GM23248 (cell line): Measurements from ENCODE around the gene CEP152. TPM values are rescaled to one million over a fixed set of nuclear protein-coding genes. Genes with fewer than 3 reads are reported as not detected.

Source experiments
- DNase-seq: peaks from one replicate; pipeline ENCODE4 v3.0.0-alpha.2; 2015
- H2AFZ ChIP-seq: fragments of 200-600 bp; sonication (generic); 2 replicates; pipeline ENCODE4 v1.6.1; 2016; ENCODE audit warnings: antibody characterized with exemption
- H3F3A ChIP-seq: fragments of 200-600 bp; sonication (generic); 2 replicates; pipeline ENCODE4 v1.6.1; 2016; ENCODE audit warnings: mild to moderate bottlenecking, antibody characterized with exemption, mixed run types; ENCODE audit not compliant: insufficient read depth
- H3K27ac ChIP-seq: fragments of 200-600 bp; sonication (generic); 2 replicates; pipeline ENCODE4 v1.5.1; 2016; ENCODE audit warnings: mild to moderate bottlenecking
- H3K27me3 ChIP-seq: fragments of 200-600 bp; sonication (generic); replicated peaks from 2 replicates; pipeline ENCODE4 v1.6.1; 2016; ENCODE audit warnings: mild to moderate bottlenecking; ENCODE audit not compliant: insufficient read depth
- H3K36me3 ChIP-seq: fragments of 200-600 bp; sonication (generic); 2 replicates; pipeline ENCODE4 v1.6.1; 2016; ENCODE audit warnings: low read depth, mild to moderate bottlenecking
- H3K4me1 ChIP-seq: fragments of 200-600 bp; sonication (generic); 2 replicates; pipeline ENCODE4 v1.6.1; 2016; ENCODE audit warnings: mild to moderate bottlenecking; ENCODE audit not compliant: insufficient read depth
- H3K4me2 ChIP-seq: fragments of 200-600 bp; sonication (generic); one replicate; pipeline ENCODE4 v1.6.1; 2016; ENCODE audit warnings: mild to moderate bottlenecking; ENCODE audit not compliant: unreplicated experiment
- H3K4me3 ChIP-seq: fragments of 200-600 bp; sonication (generic); 2 replicates; pipeline ENCODE4 v1.5.1; 2016; ENCODE audit warnings: mild to moderate bottlenecking
- H3K79me2 ChIP-seq: fragments of 200-600 bp; sonication (generic); 2 replicates; pipeline ENCODE4 v1.6.1; 2016; ENCODE audit warnings: mild to moderate bottlenecking; ENCODE audit not compliant: insufficient read depth
- H3K9ac ChIP-seq: fragments of 200-600 bp; sonication (generic); 2 replicates; pipeline ENCODE4 v1.6.1; 2016; ENCODE audit warnings: mild to moderate bottlenecking
- H3K9me2 ChIP-seq: fragments of 200-600 bp; sonication (generic); 2 replicates; pipeline ENCODE4 v1.6.1; 2016; ENCODE audit warnings: mixed run types, mild to moderate bottlenecking, moderate library complexity; ENCODE audit not compliant: insufficient read depth
- H3K9me3 ChIP-seq: fragments of 200-600 bp; sonication (generic); one replicate; pipeline ENCODE4 v1.6.1; 2017; ENCODE audit warnings: low read depth
- H4K20me1 ChIP-seq: fragments of 200-600 bp; sonication (generic); 2 replicates; pipeline ENCODE4 v1.6.0; 2016; ENCODE audit not compliant: insufficient read depth
- EZH2 ChIP-seq: fragments of 200-600 bp; sonication (generic); IDR thresholded peaks from 2 replicates; pipeline ENCODE4 v1.6.1; 2018; ENCODE audit warnings: antibody characterized with exemption, mild to moderate bottlenecking; ENCODE audit not compliant: insufficient read depth, poor library complexity, severe bottlenecking
- EZH2phosphoT487 ChIP-seq: fragments of 200-600 bp; sonication (generic); IDR thresholded peaks from 2 replicates; pipeline ENCODE4 v1.6.1; 2018; ENCODE audit warnings: antibody characterized with exemption, moderate library complexity, mild to moderate bottlenecking, low read depth; ENCODE audit not compliant: insufficient read depth
- WGBS, 2 experiments: methylation state at CpG; one replicate each; pipeline ENCODE4 v1.1.6; 2015 to 2017; ENCODE audit warnings: low lambda C conversion rate in 2 of 2, low coverage in 1 of 2; ENCODE audit errors: missing lambda C conversion rate in 2 of 2; 5-methylcytosine and 5-hydroxymethylcytosine counted together
- in situ Hi-C: fragments of 300-500 bp; cut with MboI; formaldehyde crosslinking; loops from 2 replicates; pipeline ENCODE4 v1.15.0; 2020
- polyA plus RNA-seq: library from polyadenylated mRNA; unstranded; fragments of >200 nt; fragmentation: Nextera tagmentation; extraction: Ambion mirVana; gene quantifications from 2 replicates; pipeline ENCODE4 v1.2.1, GENCODE V29; 2016
- total RNA-seq: library from RNA; depleted of rRNA; stranded (reverse); fragments of >200 nt; shearing (Covaris generic); gene quantifications from 2 replicates; pipeline ENCODE4 v1.2.3, GENCODE V29; 2014

The CEP152 gene
- total and polyA plus RNA-seq, 2 experiments from 2014 or later, result 1.8 to 3.6 TPM

DNA sequence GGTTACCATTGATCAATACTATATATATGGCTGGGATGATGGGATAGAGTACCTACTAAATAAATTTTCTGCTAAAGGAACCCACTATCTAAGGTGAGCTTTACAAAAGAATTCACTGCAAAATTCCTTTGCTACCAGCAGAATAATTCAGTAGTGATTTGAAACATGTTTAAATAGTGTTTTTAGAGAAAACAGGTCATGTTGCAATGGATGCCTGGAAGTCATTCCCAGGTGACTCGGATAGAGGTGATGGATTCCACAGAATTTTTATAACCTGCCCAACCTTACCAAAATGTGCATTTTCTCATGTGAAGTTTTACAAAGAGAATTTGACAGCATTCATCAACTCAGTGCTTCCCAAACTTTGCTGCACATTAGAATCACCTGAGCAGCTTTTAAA, 53.2 kb downstream of the CEP152 start:
- WGBS, 2 experiments, result 64 to 80% methylated on average over 1 of the region's 1 CpG
- Histone ChIP-seq H4K20me1 (no peaks in the 10 kb centered on the region), H3K4me2 (no peak overlapping the region), H3K36me3 (peaks cover 6% of the 10 kb centered on the region), H3F3A (no peaks in the 10 kb centered on the region), H3K9me3 (no peaks in the 10 kb centered on the region), H3K79me2 (no peaks in the 10 kb centered on the region), H3K4me3 (no peak overlapping the region), H3K27me3 (no peaks in the 10 kb centered on the region), H3K27ac (no peak overlapping the region), H3K9ac (no peak overlapping the region), H3K4me1 (peaks cover 4% of the 10 kb centered on the region; the same call in 1 of the 2 replicates), H3K9me2 (no peaks in the 10 kb centered on the region), H2AFZ (no peak overlapping the region)
- in situ Hi-C loops, result no loop called here
- TF ChIP-seq EZH2phosphoT487 (no peak), EZH2 (no peak)
- no peak for DNase-seq

DNA sequence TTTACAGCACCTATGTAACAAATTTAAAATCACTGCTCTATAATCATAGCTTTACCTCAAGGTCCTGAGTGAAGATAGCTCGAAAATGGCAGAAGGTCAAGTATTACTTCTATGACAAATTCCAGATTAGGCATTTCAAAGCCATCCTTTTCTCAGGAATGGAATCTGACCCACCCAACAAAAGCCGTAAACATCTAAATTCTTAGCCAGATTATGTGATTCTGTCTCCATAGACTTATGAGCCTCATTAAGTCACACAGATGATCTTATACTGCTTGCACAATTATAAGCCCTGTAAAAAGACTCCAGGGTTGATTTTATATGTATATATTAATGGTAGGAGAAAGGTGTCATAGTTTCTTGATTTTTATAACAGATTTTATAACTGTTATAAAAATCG, 56.9 kb downstream of the CEP152 start:
- Histone ChIP-seq H3K79me2 (no peaks in the 10 kb centered on the region), H3F3A (peaks cover 11% of the 10 kb centered on the region; the same call in 1 of the 2 replicates), H3K27me3 (no peaks in the 10 kb centered on the region), H3K9me2 (no peaks in the 10 kb centered on the region), H3K4me1 (peaks cover 13% of the 10 kb centered on the region), H3K4me3 (no peak overlapping the region), H3K27ac (no peak overlapping the region), H3K36me3 (no peaks in the 10 kb centered on the region), H2AFZ (no peak overlapping the region), H3K9me3 (no peaks in the 10 kb centered on the region), H3K9ac (no peak overlapping the region), H4K20me1 (no peaks in the 10 kb centered on the region), H3K4me2 (no peak overlapping the region)
- peak; percentile 11 for DNase-seq
- WGBS, 2 experiments, result 87 to 93% methylated on average over 3 of the region's 3 CpGs
- in situ Hi-C loops, result no loop called here
- TF ChIP-seq EZH2phosphoT487 (no peak), EZH2 (no peak)

- Histone ChIP-seq H3K4me3 (no peak overlapping the region), H3K4me1 (peaks cover 21% of the 10 kb centered on the region), H4K20me1 (no peaks in the 10 kb centered on the region), H3F3A (peaks cover 11% of the 10 kb centered on the region; the same call in 1 of the 2 replicates), H3K27me3 (no peaks in the 10 kb centered on the region), H3K79me2 (no peaks in the 10 kb centered on the region), H3K9me2 (no peaks in the 10 kb centered on the region), H3K9me3 (no peaks in the 10 kb centered on the region), H3K9ac (no peak overlapping the region), H3K36me3 (no peaks in the 10 kb centered on the region), H3K4me2 (no peak overlapping the region), H3K27ac (no peak overlapping the region), H2AFZ (peak overlapping the region; percentile 48)
- 26 to 35% methylated on average over 3 of the region's 3 CpGs for WGBS, 2 experiments
- in situ Hi-C loops, result no loop called here
- TF ChIP-seq EZH2, result no peak
- no peak for TF ChIP-seq EZH2phosphoT487
- DNase-seq, result peak; percentile 32
These were observed 59.3 kb downstream of the CEP152 start for GRCh38 chr15:48751595-48751994.

GRCh38 chr15:48748535-48748934, 62.3 kb downstream of the CEP152 start:
- DNase-seq, result peak; percentile 59

DNA sequence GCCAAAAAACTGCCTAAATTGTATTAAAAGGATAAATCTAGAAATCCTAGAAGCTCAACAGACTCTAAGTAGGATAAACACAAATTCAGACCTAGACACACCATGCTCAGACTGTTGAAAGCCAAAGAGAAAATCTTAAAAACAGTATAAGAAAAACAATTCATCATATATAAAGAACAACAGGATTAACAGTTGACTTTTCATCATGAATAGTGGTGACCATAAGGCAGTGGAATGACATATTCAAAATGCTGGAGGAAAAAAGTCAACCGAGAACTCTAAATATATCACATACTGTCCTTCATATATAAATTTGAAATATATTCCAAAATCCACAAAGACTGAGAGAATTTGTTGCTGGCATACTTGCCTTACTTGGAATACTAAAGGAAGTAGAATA, 77.3 kb downstream of the CEP152 start:
- H3K27ac ChIP-seq, result no peak overlapping the region
- no peak overlapping the region for H3K4me2 ChIP-seq
- H3K9me3 ChIP-seq, result peaks cover 3% of the 10 kb centered on the region
- H3K27me3 ChIP-seq, result no peaks in the 10 kb centered on the region
- TF ChIP-seq EZH2phosphoT487, result no peak
- no peak for TF ChIP-seq EZH2
- in situ Hi-C loops, result no loop called here
- H3F3A ChIP-seq, result no peaks in the 10 kb centered on the region
- no peaks in the 10 kb centered on the region for H4K20me1 ChIP-seq
- H2AFZ ChIP-seq, result no peak overlapping the region
- no peaks in the 10 kb centered on the region for H3K36me3 ChIP-seq
- H3K9ac ChIP-seq, result no peak overlapping the region
- no peak overlapping the region for H3K4me3 ChIP-seq
- no peaks in the 10 kb centered on the region for H3K4me1 ChIP-seq
- DNase-seq, result no peak
- WGBS, 2 experiments, result 93 to 100% methylated on average over 1 of the region's 1 CpG
- H3K79me2 ChIP-seq, result no peaks in the 10 kb centered on the region
- H3K9me2 ChIP-seq, result no peaks in the 10 kb centered on the region

More at GRCh38 chr15:48748535-48748934, 62.3 kb downstream of the CEP152 start:
- Histone ChIP-seq H3K4me1 (peaks cover 17% of the 10 kb centered on the region), H3K79me2 (no peaks in the 10 kb centered on the region), H3K4me3 (no peak overlapping the region), H3K4me2 (no peak overlapping the region), H3K9ac (no peak overlapping the region), H4K20me1 (no peaks in the 10 kb centered on the region), H3K27ac (no peak overlapping the region), H3K9me2 (no peaks in the 10 kb centered on the region), H3K36me3 (no peaks in the 10 kb centered on the region), H3K27me3 (no peaks in the 10 kb centered on the region), H3F3A (peaks cover 11% of the 10 kb centered on the region; the same call in 1 of the 2 replicates), H2AFZ (no peak overlapping the region), H3K9me3 (no peaks in the 10 kb centered on the region)
- 16 to 21% methylated on average over 1 of the region's 1 CpG for WGBS, 2 experiments
- TF ChIP-seq EZH2 (no peak), EZH2phosphoT487 (no peak)
- in situ Hi-C loops, result no loop called here
